Peyer's patch (tissue), 4 donors: ENCODE data around the gene RUFY4.

Experiments used
- CTCF ChIP-seq, 6 experiments: fragments of 450-650 bp in 4 of 6; fragments of 200-600 bp in 2 of 6; sonication (generic) in 1 of 6; IDR thresholded peaks; one replicate each; pipeline ENCODE4 v1.5.1; 2017 to 2019; ENCODE audit warnings: antibody characterized with exemption in 6 of 6, mild to moderate bottlenecking in 3 of 6, moderate library complexity in 1 of 6
- POLR2A ChIP-seq, 2 donors: fragments of 450-650 bp; IDR thresholded peaks; one replicate each; pipeline ENCODE4 v1.5.1; 2017; ENCODE audit warnings: antibody characterized with exemption in 2 of 2, mild to moderate bottlenecking in 2 of 2, moderate library complexity in 2 of 2

GRCh38 chr2:218029366-218030360, 39.4 kb upstream of the RUFY4 start:
- TF ChIP-seq CTCF (IDR thresholded peaks at IDR 0.05) (no peak), POLR2A (IDR thresholded peaks at IDR 0.05) (no peak)
